HepG2 (cell line): ENCODE measurements around the gene UNC93A. TPM values are rescaled to one million over a fixed set of nuclear protein-coding genes. Genes with fewer than 3 reads are reported as not detected.

Experiments
- AHR ChIP-seq: IDR thresholded peaks from 2 replicates; pipeline ENCODE4 v1.6.1; 2018; ENCODE audit warnings: missing genetic modification reagents, missing compliant biosample characterization
- MAFF ChIP-seq: IDR thresholded peaks from 2 replicates; pipeline ENCODE4 v1.6.1; 2011; ENCODE audit warnings: low read depth, low read length, improper control_type of control experiment
- PAF1 ChIP-seq: IDR thresholded peaks from 2 replicates; pipeline ENCODE4 v1.6.1; 2016; ENCODE audit warnings: missing genetic modification reagents, missing compliant biosample characterization
- PHF5A ChIP-seq: IDR thresholded peaks from one replicate; pipeline ENCODE4 v1.6.1; 2018; ENCODE audit warnings: low read depth, missing genetic modification reagents; ENCODE audit not compliant: unreplicated experiment
- POLR2A ChIP-seq, 2 experiments: IDR thresholded peaks; 2 replicates each; pipeline ENCODE4 v1.6.1; 2011; ENCODE audit warnings: low read depth in 2 of 2, low read length in 2 of 2, mild to moderate bottlenecking in 1 of 2, moderate library complexity in 1 of 2; ENCODE audit not compliant: insufficient read depth in 1 of 2
- RARA ChIP-seq: IDR thresholded peaks from 2 replicates; pipeline ENCODE4 v1.6.1; 2016; ENCODE audit warnings: missing genetic modification reagents, missing compliant biosample characterization
- TCF7L2 ChIP-seq: IDR thresholded peaks from 2 replicates; pipeline ENCODE4 v1.6.1; 2011; ENCODE audit warnings: mild to moderate bottlenecking, low read depth, low read length, moderate library complexity
- ZBTB33 ChIP-seq: sonication (generic); formaldehyde crosslinking; IDR thresholded peaks from 2 replicates; pipeline ENCODE4 v1.4.0; 2020; ENCODE audit warnings: missing genetic modification reagents
- ZHX1 ChIP-seq: sonication (generic); formaldehyde crosslinking; IDR thresholded peaks from 2 replicates; pipeline ENCODE4 v1.8.1; 2022; ENCODE audit warnings: low read depth, mild to moderate bottlenecking, missing genetic modification reagents
- ZMAT3 ChIP-seq: sonication (generic); formaldehyde crosslinking; conservative IDR thresholded peaks from 2 replicates; pipeline ENCODE4 v1.7.0; 2021; ENCODE audit warnings: missing genetic modification reagents
- ZMYM4 ChIP-seq: sonication (generic); formaldehyde crosslinking; IDR thresholded peaks from 2 replicates; pipeline ENCODE4 v1.8.1; 2023; ENCODE audit warnings: mild to moderate bottlenecking, missing genetic modification reagents
- ZNF275 ChIP-seq: sonication (generic); formaldehyde crosslinking; IDR thresholded peaks from 2 replicates; pipeline ENCODE4 v1.8.0; 2022; ENCODE audit warnings: missing genetic modification reagents, mild to moderate bottlenecking, inconsistent platforms, borderline replicate concordance
- ZNF350 ChIP-seq: sonication (generic); formaldehyde crosslinking; IDR thresholded peaks from 2 replicates; pipeline ENCODE4 v1.4.0; 2020; ENCODE audit warnings: mild to moderate bottlenecking, low read depth, missing genetic modification reagents, borderline replicate concordance
- ZNF383 ChIP-seq: sonication (generic); formaldehyde crosslinking; IDR thresholded peaks from 2 replicates; pipeline ENCODE4 v1.4.0; 2020; ENCODE audit warnings: missing genetic modification reagents, mild to moderate bottlenecking, borderline replicate concordance
- ZNF512B ChIP-seq: sonication (generic); formaldehyde crosslinking; IDR thresholded peaks from 2 replicates; pipeline ENCODE4 v1.5.1; 2020; ENCODE audit warnings: missing genetic modification reagents, mild to moderate bottlenecking, borderline replicate concordance
- ZNF770 ChIP-seq: sonication (generic); formaldehyde crosslinking; IDR thresholded peaks from 2 replicates; pipeline ENCODE4 v1.5.0; 2020; ENCODE audit warnings: mild to moderate bottlenecking, missing genetic modification reagents
- polyA plus RNA-seq, 8 experiments: library from polyadenylated mRNA; depleted of rRNA in 3 of 8; stranded (reverse) in 7 of 8; unstranded in 1 of 8; fragments of >200 nt; fragmentation: Illumina TruSeq in 4 of 8; extraction: Trizol in 4 of 8; gene quantifications; 2 replicates each; pipeline versions ENCODE4 v1.2.1 to v1.2.3, GENCODE V29; 2011 to 2016; ENCODE audit warnings: low read depth in 4 of 8, missing spikeins in 1 of 8, mixed read lengths in 1 of 8; ENCODE audit not compliant: insufficient read depth in 1 of 8
- total RNA-seq, 5 experiments: library from RNA; depleted of rRNA; stranded (reverse); fragments of >200 nt; fragmentation: Illumina TruSeq; extraction: Trizol; gene quantifications; 2 replicates each; pipeline ENCODE4 v1.2.3, GENCODE V29; 2016; ENCODE audit warnings: low read depth in 1 of 5

The UNC93A gene
- total and polyA plus RNA-seq, 2 of the 13 experiments (the other 11 are each of a cell fraction or from before 2014, with no cell fraction given), result 11.0 to 42.7 TPM

- TF ChIP-seq RARA (CRISPR knock-in tag) (peak; percentile 100), ZBTB33 (CRISPR knock-in tag) (peak; percentile 86), ZMYM4 (peak; percentile 89), PHF5A (CRISPR knock-in tag) (no peak), ZNF350 (peak; percentile 26), ZNF275 (CRISPR knock-in tag) (0 out of 2 replicates have a peak, but pooled peaks have one; percentile 0), ZNF770 (CRISPR knock-in tag) (peak; percentile 70; the same call in 1 of the 2 replicates), TCF7L2 (peak; percentile 88), POLR2A (IDR thresholded peaks at IDR 0.05; ENCODE audit: insufficient read depth in 1 of 2, low read depth in 2 of 2, low read length in 2 of 2) (0 out of 4 replicates have a peak, but pooled peaks of 1 of the 2 experiments have one; percentile 24), ZMAT3 (peak; percentile 75; the same call in 1 of the 2 replicates), ZHX1 (CRISPR knock-in tag) (peak; percentile 55; the same call in 1 of the 2 replicates), ZNF383 (CRISPR knock-in tag) (no peak), AHR (CRISPR knock-in tag) (peak; percentile 74; the same call in 1 of the 2 replicates), MAFF (no peak), ZNF512B (no peak), PAF1 (CRISPR knock-in tag) (no peak)
Observed at GRCh38 chr6:167341665-167342655, 50.8 kb downstream of the UNC93A start (continued).
